RPMI8226 (cell line): ENCODE measurements around the gene STAT3.

Source experiments
- DNase-seq: peaks from one replicate; pipeline ENCODE4 v3.0.0-alpha.2; 2015

Gene STAT3

DNA sequence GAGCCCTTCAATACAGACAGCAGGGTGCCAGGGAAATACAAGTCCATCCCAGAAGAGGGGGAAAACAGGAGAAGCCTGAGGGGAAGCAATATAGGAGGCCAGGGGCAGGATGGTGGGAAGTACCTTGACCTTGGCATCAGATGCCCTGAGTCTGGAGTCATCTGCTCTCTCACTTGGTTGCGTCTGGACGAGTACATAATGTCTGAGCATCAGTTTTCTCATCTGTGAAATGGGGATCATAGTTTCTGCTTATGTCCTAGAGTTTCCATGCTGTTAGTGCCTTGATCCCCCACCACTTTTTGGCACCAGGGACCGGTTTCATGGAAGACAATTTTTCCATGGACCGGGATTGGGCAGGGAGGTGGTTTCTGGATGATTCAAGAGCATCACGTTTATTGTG, 97.7 kb downstream of the STAT3 start:
- DNase-seq = no peak

DNA sequence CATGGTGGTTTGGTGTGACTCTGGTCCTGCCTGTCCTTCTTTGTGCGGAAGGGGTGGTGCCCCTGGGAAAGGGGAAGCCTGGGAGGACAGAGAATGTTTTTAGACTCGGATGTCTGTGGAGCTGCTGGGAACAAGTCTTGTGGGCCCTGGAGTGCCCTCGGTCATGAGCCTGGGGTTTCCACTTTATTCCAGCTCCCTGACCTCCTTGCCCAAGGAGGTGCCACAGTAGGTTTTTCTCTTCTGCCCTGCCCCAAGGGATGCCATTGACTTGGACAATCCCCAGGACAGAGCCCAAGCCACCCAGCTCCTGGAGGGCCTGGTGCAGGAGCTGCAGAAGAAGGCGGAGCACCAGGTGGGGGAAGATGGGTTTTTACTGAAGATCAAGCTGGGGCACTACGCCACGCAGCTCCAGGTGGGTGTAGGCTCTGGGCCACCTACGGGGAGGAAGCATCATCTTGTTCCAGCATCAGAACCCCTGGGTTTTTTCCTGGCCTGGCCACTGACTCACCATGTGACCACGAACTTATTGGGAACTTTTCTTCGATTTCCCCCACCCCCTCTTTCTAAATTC, 98.5 kb downstream of the STAT3 start:
- DNase-seq = no peak

DNA sequence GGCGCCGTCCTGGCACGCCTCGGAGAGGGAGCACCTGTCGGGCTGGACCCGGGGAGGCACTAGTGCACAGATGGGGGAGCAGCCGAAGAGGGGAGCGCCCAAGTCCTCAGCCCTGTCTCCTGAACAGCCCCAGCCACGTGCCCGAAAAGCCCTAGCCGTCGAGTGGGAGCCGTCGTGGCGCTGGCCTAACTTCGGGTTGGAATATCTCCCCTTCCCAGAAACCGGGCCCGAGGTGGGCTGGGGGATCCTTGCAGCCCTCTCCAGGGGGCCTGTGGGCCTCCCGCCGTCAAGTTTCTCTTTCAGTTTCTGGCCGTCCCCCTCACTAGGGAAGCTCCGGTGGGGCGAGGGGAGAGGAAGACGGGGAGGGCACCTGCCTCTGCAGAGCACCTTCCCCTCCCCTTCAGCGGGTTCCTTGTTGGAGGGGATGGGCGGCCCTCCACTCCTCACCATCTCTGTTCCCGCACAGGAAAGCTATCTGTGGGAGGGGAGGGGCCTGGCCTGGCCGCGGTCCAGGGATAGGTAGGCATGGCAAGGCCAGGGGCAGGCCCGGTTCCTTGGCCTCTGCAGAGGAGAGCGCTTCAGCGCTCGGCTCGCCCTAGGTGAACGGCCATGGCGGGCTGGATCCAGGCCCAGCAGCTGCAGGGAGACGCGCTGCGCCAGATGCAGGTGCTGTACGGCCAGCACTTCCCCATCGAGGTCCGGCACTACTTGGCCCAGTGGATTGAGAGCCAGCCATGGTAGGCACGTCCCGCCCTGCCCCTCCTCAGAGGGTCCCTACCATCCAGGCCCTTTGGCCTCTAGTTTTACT, 99.2 kb downstream of the STAT3 start:
- DNase-seq = peak; percentile 79

DNA sequence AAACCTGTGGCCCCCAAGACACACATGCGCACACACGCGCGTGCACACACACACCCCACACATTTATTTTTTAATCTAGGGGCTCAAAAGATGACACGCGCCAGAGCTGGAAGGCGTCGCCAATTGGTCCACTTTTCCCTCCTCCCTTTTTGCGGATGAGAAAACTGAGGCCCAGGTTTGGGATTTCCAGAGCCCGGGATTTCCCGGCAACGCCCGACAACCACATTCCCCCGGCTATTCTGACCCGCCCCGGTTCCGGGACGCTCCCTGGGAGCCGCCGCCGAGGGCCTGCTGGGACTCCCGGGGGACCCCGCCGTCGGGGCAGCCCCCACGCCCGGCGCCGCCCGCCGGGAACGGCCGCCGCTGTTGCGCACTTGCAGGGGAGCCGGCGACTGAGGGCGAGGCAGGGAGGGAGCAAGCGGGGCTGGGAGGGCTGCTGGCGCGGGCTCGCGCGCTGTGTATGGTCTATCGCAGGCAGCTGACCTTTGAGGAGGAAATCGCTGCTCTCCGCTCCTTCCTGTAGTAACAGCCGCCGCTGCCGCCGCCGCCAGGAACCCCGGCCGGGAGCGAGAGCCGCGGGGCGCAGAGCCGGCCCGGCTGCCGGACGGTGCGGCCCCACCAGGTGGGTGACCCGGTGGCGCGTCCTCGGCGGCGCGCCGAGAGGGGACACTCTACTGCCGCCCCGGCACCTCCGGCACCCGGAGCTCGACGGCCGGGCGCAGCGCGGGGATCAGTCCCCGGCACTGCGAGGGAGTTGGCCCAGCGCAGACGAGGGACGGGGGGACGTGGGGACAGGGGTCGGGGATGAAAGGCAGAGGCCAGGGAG, 100.1 kb downstream of the STAT3 start, which contains the start of gene STAT5A:
TSS of gene STAT5A (plus strand) at position 522 of the 826 bp plus-strand sequence. CDS start 914 bp downstream, outside the sequence.
- peak; percentile 77 for DNase-seq

DNA sequence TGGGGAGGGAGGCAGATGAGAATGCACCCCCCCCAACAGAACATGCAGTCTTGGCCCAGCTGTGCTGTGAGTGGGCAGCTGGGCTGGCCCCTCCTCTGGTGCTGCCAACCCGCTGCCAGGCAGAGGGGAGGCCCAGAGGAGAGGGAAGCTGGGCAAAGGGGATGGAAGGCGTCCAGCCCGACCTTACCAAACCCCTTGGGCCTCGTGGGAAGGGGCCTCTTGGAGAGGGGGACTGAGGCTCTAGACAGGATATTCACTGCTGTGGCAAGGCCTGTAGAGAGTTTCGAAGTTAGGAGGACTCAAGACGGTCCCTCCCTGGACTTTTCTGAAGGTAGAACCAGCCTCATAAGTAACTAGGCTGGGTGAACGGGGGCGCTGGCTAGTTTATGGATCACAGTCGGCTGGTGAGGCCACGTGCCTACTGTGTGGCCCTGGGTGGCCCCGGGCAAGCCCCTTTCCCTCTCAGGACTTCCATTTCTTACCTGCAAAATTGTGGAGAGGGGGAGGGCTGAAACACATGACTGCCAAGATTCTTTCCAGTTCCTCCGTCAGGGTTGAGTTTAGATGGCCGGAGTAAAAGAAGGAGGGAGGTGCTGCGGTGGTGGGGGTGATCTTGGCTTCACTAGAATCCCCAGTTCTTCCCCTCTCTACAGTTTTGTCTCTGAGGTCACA, 100.8 kb downstream of the STAT3 start:
- DNase-seq = no peak

DNA sequence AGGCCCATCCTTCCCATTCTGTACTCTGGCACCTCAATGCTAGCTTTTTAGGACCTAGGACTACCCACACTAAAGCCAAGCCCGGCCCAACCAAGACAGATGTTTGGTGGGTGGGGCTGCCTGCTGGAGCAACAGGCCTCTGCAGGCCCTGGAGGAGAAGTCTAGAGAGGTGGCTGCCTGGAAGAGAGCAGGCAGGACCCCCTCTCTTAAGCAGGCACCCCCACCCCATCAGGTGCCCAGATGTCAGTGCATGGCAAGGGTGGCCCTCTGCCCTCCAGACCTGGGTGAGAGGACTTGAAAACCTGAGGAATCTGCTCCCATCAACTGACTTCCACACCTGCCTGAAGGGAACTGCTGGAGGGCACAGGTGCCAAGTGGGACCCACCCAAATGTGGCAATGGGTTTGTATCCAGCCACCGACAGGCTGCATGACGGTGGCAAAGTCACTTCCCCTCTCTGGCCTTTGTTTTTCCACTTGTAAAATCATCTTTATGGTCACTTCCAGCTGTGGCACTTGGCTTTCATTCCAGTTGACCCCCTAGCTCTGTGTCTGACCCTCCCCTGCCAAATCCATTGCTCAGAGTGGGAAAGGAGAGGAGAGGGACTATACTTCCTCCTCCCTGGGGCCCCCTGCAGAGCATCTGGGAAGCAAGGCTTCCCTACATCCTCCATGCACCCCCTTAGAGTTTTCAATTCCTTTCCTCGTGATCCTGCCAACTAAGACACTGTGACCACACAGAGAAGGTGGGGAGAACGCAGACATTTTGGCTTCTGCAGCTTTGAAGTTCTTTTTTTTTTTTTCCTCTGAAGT, 101.6 kb downstream of the STAT3 start:
- peak; percentile 33 for DNase-seq

DNA sequence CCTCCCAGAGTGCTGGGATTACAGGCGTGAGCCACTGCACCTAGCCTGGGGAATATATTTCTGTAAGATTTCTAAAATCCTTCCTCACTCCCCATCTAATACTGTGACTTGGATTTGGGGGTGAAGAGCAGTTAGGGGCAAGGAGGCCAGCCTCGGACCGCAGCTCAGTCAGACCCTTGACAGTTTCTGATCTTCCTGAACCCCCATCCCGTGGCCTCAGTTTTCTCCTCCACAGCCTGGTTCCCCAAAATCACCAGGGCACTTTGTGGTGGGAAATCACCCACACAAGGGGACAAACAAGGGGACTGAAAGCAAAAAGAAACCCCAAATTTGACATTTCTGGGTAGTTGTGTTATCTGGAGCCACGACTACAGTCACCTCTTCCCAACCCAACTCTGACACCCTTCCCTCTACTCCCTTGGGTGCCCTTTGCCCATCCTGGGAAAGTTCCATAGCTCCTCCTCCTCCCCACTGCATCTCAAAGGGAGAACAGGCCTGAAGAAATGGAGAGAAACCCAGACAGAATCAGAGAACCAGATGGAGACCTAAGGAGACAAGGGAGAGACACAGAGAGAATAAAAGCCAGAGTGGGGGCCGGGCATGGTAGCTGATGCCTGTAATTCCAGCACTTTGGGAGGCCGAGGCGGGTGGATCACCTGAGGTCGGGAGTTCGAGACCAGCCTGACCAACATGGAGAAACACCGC, 102.7 kb downstream of the STAT3 start:
- DNase-seq = no peak

DNA sequence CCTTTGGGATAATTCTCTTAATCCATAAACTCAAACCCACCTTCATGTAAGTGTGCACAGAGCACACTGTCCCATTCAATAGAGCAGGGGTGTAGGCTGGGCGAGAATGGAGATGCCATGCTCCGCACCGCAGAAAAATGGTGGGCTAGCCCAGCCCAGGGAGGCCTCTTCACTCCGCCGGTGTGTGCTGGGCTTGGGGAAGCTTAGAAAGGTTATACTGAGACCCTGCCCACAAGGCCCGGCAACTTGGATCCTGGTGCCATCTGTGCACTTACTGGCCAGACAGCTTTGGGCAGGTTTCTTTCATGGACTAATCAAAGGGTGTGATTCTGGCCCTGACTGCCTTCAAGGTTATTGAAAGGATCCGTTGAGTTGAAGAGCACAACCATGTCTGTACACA, 103.7 kb downstream of the STAT3 start:
- DNase-seq = no peak

DNA sequence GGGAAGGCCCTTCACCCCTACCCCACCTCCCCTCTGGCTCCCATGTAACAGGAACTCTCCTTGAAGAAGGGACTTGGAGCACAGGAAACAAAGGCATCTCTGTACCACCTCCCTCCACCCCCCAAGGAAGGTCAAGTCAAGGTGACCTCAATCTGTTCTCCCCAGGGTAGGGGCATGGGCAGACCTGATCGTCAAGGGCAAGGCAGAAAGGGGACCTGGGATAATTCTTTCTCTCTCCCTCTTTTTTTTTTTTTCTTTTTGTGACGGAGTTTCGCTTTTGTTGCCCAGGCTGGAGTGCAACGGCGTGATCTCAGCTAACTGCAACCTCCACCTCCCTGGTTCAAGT, 104.2 kb downstream of the STAT3 start:
- no peak for DNase-seq

DNA sequence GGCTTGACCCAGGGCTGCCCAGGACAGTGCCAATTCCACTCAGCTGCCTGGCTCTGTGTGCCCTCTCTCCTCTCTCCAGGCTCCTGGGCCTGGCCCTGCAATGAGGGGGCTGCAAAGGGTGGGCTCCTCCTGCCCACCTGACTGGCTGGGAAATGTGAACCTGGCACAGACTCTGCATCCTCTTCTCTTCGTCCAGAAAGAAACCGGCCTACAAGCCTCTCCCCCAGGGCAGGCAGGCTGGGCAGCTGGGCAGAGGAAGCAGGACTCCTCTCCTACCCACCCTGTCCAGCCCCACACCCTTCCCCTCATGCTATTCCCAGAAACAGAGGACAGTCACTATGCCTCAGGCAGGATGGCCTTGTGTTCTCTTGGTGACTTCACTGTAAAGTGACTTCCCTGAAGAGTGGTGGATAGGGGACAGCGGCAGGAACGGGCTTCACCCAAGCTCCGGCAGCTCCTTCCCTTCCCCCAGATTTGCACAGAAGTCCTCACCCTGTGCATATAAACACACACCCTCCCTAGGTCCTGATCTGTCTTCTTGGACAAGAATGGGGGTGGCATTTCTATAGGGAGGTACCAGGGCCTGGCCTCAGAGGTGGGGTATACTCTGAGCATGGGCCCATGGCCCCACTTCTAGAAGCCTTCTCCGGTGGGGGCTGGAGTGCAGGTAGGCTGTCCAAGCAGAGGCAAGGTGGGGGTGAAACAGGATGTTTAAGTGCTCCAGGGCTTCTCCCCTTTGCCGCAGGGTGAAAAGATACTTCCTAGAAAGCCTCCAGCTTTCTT, 104.8 kb downstream of the STAT3 start:
- no peak for DNase-seq

DNA sequence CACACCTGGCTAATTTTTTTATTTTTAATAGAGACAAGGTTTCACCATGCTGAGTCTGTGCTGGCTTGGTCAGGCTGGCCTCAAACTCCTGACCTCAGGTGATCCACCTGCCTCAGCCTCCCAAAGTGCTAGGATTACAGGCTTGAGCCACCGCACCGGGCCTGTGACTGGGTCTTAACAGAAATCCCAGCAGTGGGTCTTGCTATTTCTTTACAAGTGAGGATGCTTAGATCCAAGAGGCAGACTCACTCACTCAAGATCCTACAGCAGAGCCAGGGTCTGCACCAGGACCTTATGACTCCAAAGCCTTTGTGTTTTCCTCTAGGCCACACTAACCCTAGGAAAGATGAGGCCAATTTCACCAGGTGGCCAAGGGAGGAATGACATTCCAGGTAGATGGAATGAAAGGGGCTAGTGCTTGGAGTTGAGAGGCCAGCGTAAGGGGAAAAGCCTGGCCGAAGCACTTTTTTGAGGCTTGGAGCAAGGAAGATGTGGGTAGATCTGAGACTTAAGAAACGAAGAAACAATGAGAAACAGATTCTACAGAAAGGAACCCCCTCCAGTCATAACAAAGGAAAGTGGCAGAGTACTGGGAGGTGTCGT, 105.7 kb downstream of the STAT3 start:
- DNase-seq = no peak

DNA sequence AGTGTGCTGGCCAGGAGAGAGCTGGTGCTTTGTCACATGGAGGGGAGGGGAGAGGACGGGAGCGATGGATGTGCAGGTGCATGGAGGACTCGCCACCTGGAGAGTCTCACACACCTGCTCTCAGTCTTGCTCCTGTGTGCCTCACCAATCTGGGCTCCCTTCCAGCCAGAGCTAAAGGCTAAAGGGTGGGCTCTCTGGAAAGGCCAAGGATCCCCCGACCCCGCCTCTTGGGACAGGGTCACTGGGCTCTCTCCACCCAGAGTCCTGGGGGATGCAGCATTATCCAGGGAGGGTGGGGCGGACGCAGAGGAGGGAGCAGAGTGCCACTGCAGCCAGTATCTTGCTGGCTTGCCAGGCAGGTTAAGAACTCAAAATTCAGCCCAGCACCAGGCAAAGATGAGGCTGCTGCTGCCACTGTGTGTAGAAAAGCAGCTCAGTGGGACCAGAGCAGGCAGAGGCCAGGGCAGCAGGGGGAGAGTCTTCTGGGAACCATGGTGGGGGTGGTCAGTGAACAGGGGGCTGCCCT, 106.6 kb downstream of the STAT3 start:
- peak; percentile 74 for DNase-seq

DNA sequence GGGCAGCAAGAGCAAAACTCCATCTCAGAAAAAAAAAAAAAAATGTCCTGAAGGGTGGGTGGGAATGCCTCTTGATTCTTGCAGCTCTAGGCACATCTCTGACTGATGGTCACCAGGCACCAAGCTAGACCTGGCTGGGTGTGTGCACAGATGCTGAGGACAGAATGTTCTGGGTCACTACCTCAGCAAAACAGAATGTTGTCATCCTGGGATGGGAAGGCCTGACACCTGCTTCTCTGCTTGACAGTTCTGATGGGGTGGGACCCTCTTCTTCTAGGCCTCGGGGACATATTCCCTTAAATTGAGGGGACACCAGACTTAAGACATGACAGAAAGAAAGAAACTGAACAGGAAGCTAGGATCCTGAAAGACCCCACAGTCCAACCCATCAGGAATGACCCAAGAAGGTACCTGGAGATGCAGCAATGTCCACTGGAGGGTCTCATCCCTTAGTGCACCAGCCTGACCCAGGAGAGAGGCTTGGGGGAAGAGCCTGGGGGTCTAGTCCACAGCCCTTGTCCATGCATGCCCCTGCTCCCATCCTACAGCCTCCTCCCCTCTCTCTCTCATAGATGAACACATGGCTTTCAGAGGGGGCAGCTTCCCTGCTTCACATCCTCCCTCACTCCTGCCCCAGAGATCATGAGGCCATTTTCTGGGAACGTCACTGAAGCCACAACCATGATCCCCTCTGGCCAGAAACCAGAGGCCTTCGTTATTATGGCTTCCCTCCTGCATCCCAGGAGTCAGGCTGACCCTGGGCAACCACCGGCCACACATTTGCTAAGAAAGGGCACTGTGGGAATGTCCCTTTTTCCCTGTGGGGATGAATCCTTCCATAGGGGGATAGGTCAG, 108.2 kb downstream of the STAT3 start:
- DNase-seq = peak; percentile 12

DNA sequence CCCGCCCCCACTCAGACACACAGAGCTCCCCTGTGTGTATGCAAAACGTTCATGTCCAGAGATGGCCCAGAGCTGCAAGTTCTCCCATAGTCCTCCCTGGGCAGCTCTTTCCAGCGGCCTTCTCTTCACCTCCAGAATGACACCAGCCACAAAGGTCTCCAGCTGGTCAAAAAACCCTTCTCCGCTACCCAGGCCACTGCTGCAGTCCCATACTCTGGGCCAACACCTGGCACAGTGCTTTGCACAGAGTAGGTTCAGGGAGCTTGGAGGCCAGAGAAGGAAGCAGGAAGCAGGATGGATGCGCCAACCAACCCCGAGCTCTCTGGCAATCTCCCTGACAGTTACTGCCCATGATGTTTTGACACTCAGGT, 110.9 kb downstream of the STAT3 start:
- DNase-seq = peak; percentile 50

DNA sequence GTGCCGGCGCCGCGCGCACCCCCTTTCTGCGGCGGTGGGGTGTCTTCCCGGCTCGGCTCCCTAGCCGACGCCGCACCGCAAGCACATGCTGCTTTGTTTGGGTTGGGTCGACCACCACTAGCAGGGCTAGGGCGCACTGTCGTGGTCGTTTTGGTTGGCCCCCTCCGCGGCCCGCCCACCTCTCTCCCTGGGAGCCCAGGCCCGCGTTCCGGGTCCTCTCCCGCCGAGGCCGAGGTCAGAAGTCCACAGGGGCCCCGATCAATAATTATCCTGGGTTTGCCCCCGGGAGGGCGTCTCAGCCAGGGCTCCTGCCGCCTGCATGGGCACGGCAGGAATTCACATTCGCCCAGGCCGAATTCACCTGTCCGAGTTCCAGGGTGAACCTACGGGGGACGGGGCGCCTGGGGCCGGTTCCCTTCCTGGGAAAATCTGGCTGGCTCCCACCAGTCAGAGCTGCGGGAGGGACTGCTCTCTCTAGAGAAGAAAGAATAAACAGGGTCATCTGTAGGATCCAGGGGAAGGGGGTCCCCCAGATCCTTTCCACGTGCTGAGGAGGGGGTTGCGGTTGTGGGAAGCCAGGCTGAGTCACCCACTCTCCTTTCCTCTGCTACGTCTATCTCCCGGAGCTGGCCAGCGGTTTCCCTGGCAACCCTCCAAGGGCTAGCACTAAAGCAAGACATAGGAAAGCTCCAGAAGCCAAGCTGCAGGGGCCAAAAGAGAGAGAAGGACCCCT, 111.5 kb downstream of the STAT3 start:
- DNase-seq = no peak

DNA sequence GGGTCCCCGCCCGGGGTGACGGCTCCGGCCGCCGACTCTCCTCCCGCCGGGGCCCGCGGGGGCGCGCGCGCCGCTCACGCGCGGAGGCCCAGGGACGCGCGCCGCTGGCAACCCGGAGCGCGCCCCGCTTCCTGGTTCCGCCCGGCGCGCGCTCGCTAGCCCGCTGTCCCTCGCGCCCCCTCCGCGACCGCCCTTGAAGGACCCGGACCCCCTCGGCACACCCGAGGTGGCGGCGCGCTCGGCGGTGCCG, 112.0 kb downstream of the STAT3 start, which contains the start of gene STAT5B:
TSS of gene STAT5B (minus strand) at position 33 of the 250 bp plus-strand sequence. CDS start 44,264 bp downstream, outside the sequence.
- peak; percentile 77 for DNase-seq

DNA sequence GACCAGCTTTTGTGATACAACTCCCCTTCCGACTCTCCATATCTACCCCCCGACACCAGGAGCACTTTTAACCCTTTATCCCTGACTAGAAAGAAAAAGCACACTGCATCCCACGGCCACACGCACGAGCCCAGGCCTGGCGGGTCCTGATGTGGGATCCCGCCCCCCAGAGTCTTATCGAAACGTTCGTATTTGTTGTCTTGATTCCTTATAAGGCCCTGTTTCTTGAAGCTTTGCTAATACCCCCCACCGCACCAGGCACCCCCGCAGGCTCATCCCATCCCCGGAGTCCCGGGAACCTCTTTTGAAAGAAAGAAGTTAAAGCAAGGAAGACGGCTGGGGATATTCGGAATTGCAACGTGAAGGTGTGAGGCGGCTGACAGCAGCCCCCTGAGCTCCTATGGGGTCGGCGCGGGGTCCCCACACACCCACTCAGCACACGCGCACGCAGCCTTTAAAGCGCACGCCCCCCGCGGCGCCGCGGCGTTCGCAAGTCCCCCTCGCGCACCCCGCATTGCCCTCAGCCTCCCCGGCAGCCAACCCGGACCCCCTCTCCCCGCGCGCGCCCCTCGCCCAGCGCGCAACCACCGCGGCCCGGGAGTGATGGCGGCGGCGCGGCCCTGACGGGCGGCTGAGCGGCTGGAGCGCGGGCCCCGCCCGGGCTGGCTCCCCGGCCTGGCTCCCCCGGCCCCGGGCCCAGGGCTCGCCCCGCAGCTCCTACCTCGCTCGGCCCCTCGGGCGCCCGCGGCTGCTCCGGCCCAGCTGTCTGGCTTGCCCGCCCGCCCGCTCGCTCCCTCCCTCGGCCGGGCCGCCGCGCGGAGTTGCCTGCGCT, 112.5 kb downstream of the STAT3 start:
- DNase-seq = peak; percentile 14
